H1 (cell line): Measurements from ENCODE around the gene SMIM20. TPM values are rescaled to one million over a fixed set of nuclear protein-coding genes. Genes with fewer than 3 reads are reported as not detected.

ENCODE experiments used
- CTCF ChIA-PET: fragments of 300-600 bp; sonication (Branson Sonifier 250); formaldehyde crosslinking; loops from one replicate; lab custom pipeline; 2021; ENCODE audit not compliant: partially characterized antibody; lab: Charles Lee
- POLR2A ChIA-PET: fragments of 300-600 bp; sonication (Branson Sonifier 250); formaldehyde crosslinking; loops from one replicate; lab custom pipeline; 2021; ENCODE audit warnings: inconsistent platforms; ENCODE audit not compliant: partially characterized antibody; lab: Charles Lee
- DNase-seq, 2 experiments: peaks; one replicate each; pipeline versions ENCODE4 v3.0.0 to v3.0.0-alpha.2; 2010 to 2022; ENCODE audit warnings: low spot score in 2 of 2, low read depth in 1 of 2, mixed read lengths in 1 of 2
- FAIRE-seq: peaks from 2 replicates; lab custom pipeline; 2011; peaks lifted over from hg19 to GRCh38; lab: Jason Lieb, UNC
- H2AFZ ChIP-seq: 2 replicates; pipeline ENCODE4 v1.8.1; 2012; ENCODE audit warnings: low read length, inconsistent platforms
- H2AK5ac ChIP-seq: 2 replicates; pipeline ENCODE4 v1.6.1; 2013; ENCODE audit warnings: low read depth, low read length
- H2BK120ac ChIP-seq: replicated peaks from 2 replicates; pipeline ENCODE3; 2013; ENCODE audit warnings: low read depth, low read length, inconsistent platforms
- H2BK12ac ChIP-seq: 2 replicates; pipeline ENCODE4 v1.6.1; 2013; ENCODE audit warnings: low read depth, low read length
- H2BK15ac ChIP-seq: 2 replicates; pipeline ENCODE4 v1.6.1; 2013; ENCODE audit warnings: low read length
- H2BK20ac ChIP-seq: 2 replicates; pipeline ENCODE4 v1.6.1; 2013; ENCODE audit warnings: low read length
- H2BK5ac ChIP-seq: 2 replicates; pipeline ENCODE4 v1.6.1; 2013; ENCODE audit warnings: low read depth, low read length
- H3K14ac ChIP-seq: 2 replicates; pipeline ENCODE4 v1.6.1; 2013; ENCODE audit warnings: inconsistent platforms; ENCODE audit not compliant: insufficient read length
- H3K18ac ChIP-seq: 2 replicates; pipeline ENCODE4 v1.6.1; 2013; ENCODE audit warnings: low read length; ENCODE audit errors: extremely low read depth
- H3K23ac ChIP-seq: 2 replicates; pipeline ENCODE4 v1.6.1; 2013; ENCODE audit warnings: inconsistent platforms; ENCODE audit not compliant: insufficient read length
- H3K23me2 ChIP-seq: 2 replicates; pipeline ENCODE4 v1.6.1; 2013; ENCODE audit warnings: low read depth, low read length
- H3K27ac ChIP-seq: 2 replicates; pipeline ENCODE4 v1.6.1; 2011; ENCODE audit warnings: low read depth, low read length, inconsistent platforms
- H3K27me3 ChIP-seq, 4 experiments: replicated peaks in 1 of 4; 1 replicate in 1 of 4; 2 replicates in 3 of 4; pipeline versions ENCODE4 v1.6.1 to v1.8.1; 2011 to 2013; ENCODE audit warnings: low read length in 3 of 4, mild to moderate bottlenecking in 3 of 4, inconsistent platforms in 2 of 4, mixed read lengths in 2 of 4, moderate library complexity in 1 of 4; ENCODE audit not compliant: control insufficient read depth in 3 of 4, insufficient read depth in 3 of 4; ENCODE audit errors: extremely low read depth in 1 of 4
- H3K36me3 ChIP-seq, 4 experiments: 2 replicates each; pipeline versions ENCODE4 v1.6.1 to v1.8.1; 2011 to 2013; ENCODE audit warnings: mild to moderate bottlenecking in 4 of 4, low read length in 3 of 4, moderate library complexity in 2 of 4, control low read depth in 1 of 4, inconsistent platforms in 1 of 4; ENCODE audit not compliant: insufficient read depth in 4 of 4, control insufficient read depth in 2 of 4
- H3K4ac ChIP-seq: replicated peaks from 2 replicates; pipeline ENCODE3; 2013; ENCODE audit warnings: low read length, low read depth, mixed read lengths, inconsistent platforms; ENCODE audit not compliant: insufficient read length
- H3K4me1 ChIP-seq, 4 experiments: replicated peaks in 1 of 4; 1 replicate in 1 of 4; 2 replicates in 3 of 4; pipeline versions ENCODE4 v1.6.1 to v1.8.1; 2011 to 2013; ENCODE audit warnings: low read length in 3 of 4, inconsistent platforms in 2 of 4, mixed read lengths in 1 of 4; ENCODE audit not compliant: insufficient read depth in 4 of 4, control insufficient read depth in 3 of 4
- H3K4me2 ChIP-seq, 2 experiments: 2 replicates each; pipeline versions ENCODE4 v1.6.1 to v1.8.1; 2011 to 2013; ENCODE audit warnings: low read depth in 2 of 2, low read length in 2 of 2, control low read depth in 1 of 2, inconsistent platforms in 1 of 2, mild to moderate bottlenecking in 1 of 2; ENCODE audit not compliant: insufficient read depth in 1 of 2
- H3K4me3 ChIP-seq, 4 experiments: fragments of 200-600, 300-600 bp in 1 of 4; sonication (generic), shearing (Covaris generic), sonication (Bioruptor Twin) in 1 of 4; 2 replicates each; pipeline versions ENCODE4 v1.5.1 to v1.8.1; 2011 to 2016; ENCODE audit warnings: low read length in 4 of 4, low read depth in 3 of 4, control low read depth in 2 of 4, inconsistent platforms in 2 of 4, mild to moderate bottlenecking in 2 of 4, mixed read lengths in 1 of 4, moderate library complexity in 1 of 4; ENCODE audit not compliant: insufficient read depth in 2 of 4; ENCODE audit errors: extremely low read depth in 1 of 4
- H3K56ac ChIP-seq: replicated peaks from 2 replicates; pipeline ENCODE3; 2013; ENCODE audit warnings: low read depth, mild to moderate bottlenecking, mixed read lengths, low read length, inconsistent platforms; ENCODE audit not compliant: insufficient read length
- H3K79me1 ChIP-seq: 2 replicates; pipeline ENCODE4 v1.6.1; 2013; ENCODE audit warnings: low read depth, low read length, control low read depth
- H3K79me2 ChIP-seq, 2 experiments: 2 replicates each; pipeline versions ENCODE4 v1.6.1 to v1.8.1; 2012 to 2013; ENCODE audit warnings: low read length in 2 of 2, mild to moderate bottlenecking in 2 of 2, inconsistent platforms in 1 of 2; ENCODE audit not compliant: insufficient read depth in 2 of 2, control insufficient read depth in 1 of 2
- H3K9ac ChIP-seq, 4 experiments: replicated peaks in 1 of 4; 1 replicate in 1 of 4; 2 replicates in 3 of 4; pipeline versions ENCODE4 v1.6.1 to v1.8.1; 2011 to 2013; ENCODE audit warnings: low read depth in 3 of 4, low read length in 3 of 4, control low read depth in 2 of 4, mild to moderate bottlenecking in 2 of 4, moderate library complexity in 2 of 4, inconsistent platforms in 1 of 4; ENCODE audit errors: extremely low read depth in 1 of 4
- H3K9me3 ChIP-seq, 2 experiments: 2 replicates each; pipeline versions ENCODE4 v1.6.1 to v1.8.1; 2012 to 2013; ENCODE audit warnings: mild to moderate bottlenecking in 2 of 2, moderate library complexity in 2 of 2, control low read depth in 1 of 2, inconsistent platforms in 1 of 2, low read depth in 1 of 2, low read length in 1 of 2, mixed read lengths in 1 of 2; ENCODE audit not compliant: insufficient read depth in 2 of 2
- H4K20me1 ChIP-seq, 2 experiments: replicated peaks in 1 of 2; 2 replicates each; pipeline versions ENCODE3 to v1.8.1; 2011 to 2013; ENCODE audit warnings: inconsistent platforms in 2 of 2, low read length in 2 of 2, mild to moderate bottlenecking in 1 of 2; ENCODE audit not compliant: insufficient read depth in 2 of 2, control insufficient read depth in 1 of 2
- H4K5ac ChIP-seq: 2 replicates; pipeline ENCODE4 v1.6.1; 2013; ENCODE audit warnings: low read length, low read depth, mixed read lengths, inconsistent platforms; ENCODE audit not compliant: insufficient read length
- H4K8ac ChIP-seq: 2 replicates; pipeline ENCODE4 v1.8.0; 2013; ENCODE audit warnings: mild to moderate bottlenecking, moderate library complexity, low read length, inconsistent platforms; ENCODE audit not compliant: insufficient read depth; ENCODE audit errors: extremely low read depth
- H4K91ac ChIP-seq: replicated peaks from 2 replicates; pipeline ENCODE3; 2013; ENCODE audit warnings: low read length, mixed read lengths, inconsistent platforms; ENCODE audit not compliant: insufficient read length
- ASH2L ChIP-seq: fragments of 200-600, 300-600 bp; sonication (generic); IDR thresholded peaks from one replicate; pipeline ENCODE4 v1.7.1; 2017; ENCODE audit warnings: low read length
- BCL11A ChIP-seq, 2 experiments: IDR thresholded peaks; one replicate each; pipeline ENCODE4 v1.6.1; 2011; ENCODE audit warnings: low read depth in 2 of 2, low read length in 2 of 2, mild to moderate bottlenecking in 2 of 2
- CEBPB ChIP-seq: IDR thresholded peaks from 2 replicates; pipeline ENCODE4 v1.6.1; 2012; ENCODE audit warnings: low read depth, low read length
- CHD2 ChIP-seq: IDR thresholded peaks from 2 replicates; pipeline ENCODE4 v1.6.1; 2012; ENCODE audit warnings: low read length, improper control_type of control experiment
- CTBP2 ChIP-seq: IDR thresholded peaks from 2 replicates; pipeline ENCODE4 v1.7.0; 2011; ENCODE audit warnings: borderline replicate concordance, mild to moderate bottlenecking, moderate library complexity, mixed read lengths, low read length; ENCODE audit not compliant: insufficient read depth, insufficient read length
- EGR1 ChIP-seq: IDR thresholded peaks from 2 replicates; pipeline ENCODE4 v1.6.1; 2011; ENCODE audit warnings: low read depth, low read length, borderline replicate concordance
- EP300 ChIP-seq, 2 experiments: IDR thresholded peaks; 1 replicate in 1 of 2; 2 replicates in 1 of 2; pipeline ENCODE4 v1.6.1; 2011 to 2012; ENCODE audit warnings: low read depth in 2 of 2, low read length in 2 of 2, mild to moderate bottlenecking in 2 of 2, borderline replicate concordance in 1 of 2, inconsistent platforms in 1 of 2, moderate library complexity in 1 of 2
- FOSL1 ChIP-seq: IDR thresholded peaks from 2 replicates; pipeline ENCODE4 v1.6.1; 2011; ENCODE audit warnings: mild to moderate bottlenecking, low read depth, low read length, moderate library complexity; ENCODE audit not compliant: insufficient read depth
- GTF2F1 ChIP-seq: IDR thresholded peaks from 2 replicates; pipeline ENCODE4 v1.6.1; 2012; ENCODE audit warnings: low read depth, low read length, improper control_type of control experiment, borderline replicate concordance
- HDAC6 ChIP-seq: IDR thresholded peaks from one replicate; pipeline ENCODE4 v1.7.1; 2012; ENCODE audit warnings: low read depth, mild to moderate bottlenecking, inconsistent platforms, low read length, moderate library complexity
- NANOG ChIP-seq: IDR thresholded peaks from 2 replicates; pipeline ENCODE4 v1.6.1; 2011; ENCODE audit warnings: low read length, low read depth, mild to moderate bottlenecking, inconsistent platforms; ENCODE audit not compliant: insufficient read depth, poor library complexity, severe bottlenecking
- NRF1 ChIP-seq: IDR thresholded peaks from 2 replicates; pipeline ENCODE4 v1.6.1; 2011; ENCODE audit warnings: mild to moderate bottlenecking, low read depth, low read length, improper control_type of control experiment
- POU5F1 ChIP-seq: IDR thresholded peaks from 2 replicates; pipeline ENCODE4 v1.6.1; 2011; ENCODE audit warnings: low read depth, mild to moderate bottlenecking, low read length, moderate library complexity
- SIRT6 ChIP-seq: IDR thresholded peaks from one replicate; pipeline ENCODE4 v1.7.1; 2012; ENCODE audit warnings: low read length, inconsistent platforms
- SP2 ChIP-seq: IDR thresholded peaks from 2 replicates; pipeline ENCODE4 v1.6.1; 2012; ENCODE audit warnings: mild to moderate bottlenecking, low read length, inconsistent platforms
- SP4 ChIP-seq: IDR thresholded peaks from 2 replicates; pipeline ENCODE4 v1.6.1; 2012; ENCODE audit warnings: low read length, inconsistent platforms
- TEAD4 ChIP-seq: IDR thresholded peaks from 2 replicates; pipeline ENCODE4 v1.6.1; 2012; ENCODE audit warnings: low read depth, low read length, inconsistent platforms, mixed read lengths
- polyA plus RNA-seq, 7 experiments: library from polyadenylated mRNA; depleted of rRNA in 3 of 7; stranded (reverse) in 5 of 7; unstranded in 2 of 7; fragments of >200 nt in 5 of 7; fragments of 200-250 nt in 2 of 7; gene quantifications; 1 replicate in 5 of 7; 2 replicates in 1 of 7; 4 replicates in 1 of 7; pipeline versions ENCODE4 v1.2.1 to v1.2.3, GENCODE V29; 2011 to 2013; ENCODE audit warnings: missing spikeins in 2 of 7, mixed read lengths in 2 of 7
- total RNA-seq: library from RNA; stranded (reverse); fragmentation: NEBNext Ultra II Directional; extraction: Animal tissue kit (Norgen Biotek cat#: 25700); gene quantifications from 2 replicates; pipeline ENCODE4 v1.2.1, GENCODE V29; 2021

Gene SMIM20
- total and polyA plus RNA-seq, 2 of the 8 experiments (the other 6 are each of a cell fraction or from before 2014, with no cell fraction given), result 21.9 to 36.9 TPM

DNA sequence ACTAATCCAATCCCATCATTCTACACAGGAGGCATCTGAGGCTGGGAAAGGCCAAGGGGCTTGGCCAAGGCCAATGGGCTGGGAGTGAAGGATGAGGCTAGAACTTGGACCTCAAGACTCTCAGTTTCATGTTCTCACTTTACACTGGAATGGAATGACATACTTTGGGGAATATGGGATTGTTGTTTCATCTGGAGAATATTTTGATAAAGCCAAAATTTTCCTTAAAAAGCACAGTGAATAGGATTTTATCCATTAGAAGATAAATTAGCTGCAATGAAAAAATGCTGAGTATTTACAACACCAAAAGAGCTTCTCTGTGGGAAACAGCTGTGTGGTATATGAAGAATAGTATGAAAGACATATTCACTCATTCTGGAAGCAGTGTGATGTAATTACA, 29.3 kb downstream of the SMIM20 start:
- Histone ChIP-seq H2BK5ac (no peak overlapping the region), H3K9ac (no peak overlapping the region), H2BK120ac (no peak overlapping the region), H2BK12ac (no peak overlapping the region), H3K23ac (no peak overlapping the region), H4K8ac (no peak overlapping the region), H3K56ac (no peak overlapping the region), H2AFZ (no peak overlapping the region), H4K5ac (no peak overlapping the region), H2BK20ac (no peak overlapping the region), H3K79me2 (no peaks in the 10 kb centered on the region), H4K20me1 (no peaks in the 10 kb centered on the region), H3K23me2 (no peaks in the 10 kb centered on the region), H3K4me3 (no peak overlapping the region), H3K27ac (no peak overlapping the region), H3K14ac (no peak overlapping the region), H3K4me1 (no peaks in the 10 kb centered on the region), H4K91ac (no peak overlapping the region), H3K79me1 (no peaks in the 10 kb centered on the region), H3K36me3 (no peaks in the 10 kb centered on the region), H2AK5ac (no peak overlapping the region), H3K9me3 (no peaks in the 10 kb centered on the region), H3K4ac (no peak overlapping the region), H2BK15ac (no peak overlapping the region), H3K4me2 (no peak overlapping the region), H3K27me3 (no peaks in the 10 kb centered on the region), H3K18ac (no peak overlapping the region)
- DNase-seq (no peak), FAIRE-seq (no peak)
- ChIA-PET CTCF (interaction anchor here (0.7 to 3.6 kb wide), 7 partner anchors 12 to 46 kb away, joined by 3 to 9 read pairs (median 4); no protein-coding TSS in a partner anchor), POLR2A (no interaction called here)
- TF ChIP-seq NRF1 (no peak), GTF2F1 (no peak), HDAC6 (no peak), SP2 (no peak), TEAD4 (no peak), POU5F1 (no peak), SIRT6 (no peak), SP4 (no peak), CTBP2 (no peak), ASH2L (no peak), CEBPB (no peak), FOSL1 (no peak), BCL11A (IDR thresholded peaks at IDR 0.05; ENCODE audit: low read depth in 2 of 2, low read length in 2 of 2) (no peak), CHD2 (no peak), EP300 (IDR thresholded peaks at IDR 0.05; ENCODE audit: borderline replicate concordance in 1 of 2, low read depth in 2 of 2, low read length in 2 of 2) (no peak), EGR1 (no peak), NANOG (no peak)
